Thyroid gland (tissue), 4 donors: ENCODE data around the gene AMZ2. TPM values are rescaled to one million over a fixed set of nuclear protein-coding genes. Genes with fewer than 3 reads are reported as not detected.
"Not testable (repeated sequence)": the region's sequence is repeated elsewhere in the genome, so short reads cannot be mapped to it uniquely, and the experiment has no call there.

Experiments used
- DNase-seq, 2 donors: peaks; one replicate each; pipeline ENCODE4 v3.0.0-alpha.2; 2019
- H3K27ac ChIP-seq, 3 donors: fragments of 200-600 bp; sonication (generic); 1 replicate in 2 of 3; 2 replicates in 1 of 3; pipeline ENCODE4 v1.5.1; 2016 to 2019; ENCODE audit warnings: mild to moderate bottlenecking in 1 of 3, moderate library complexity in 1 of 3
- H3K27me3 ChIP-seq: fragments of 200-600 bp; sonication (generic); one replicate; pipeline ENCODE4 v1.5.1; 2019
- H3K36me3 ChIP-seq, 2 donors: fragments of 200-600 bp; sonication (generic); one replicate each; pipeline ENCODE4 v1.5.1; 2016 to 2019
- H3K4me1 ChIP-seq, 2 donors: fragments of 200-600 bp; sonication (generic); one replicate each; pipeline ENCODE4 v1.5.1; 2017 to 2019
- H3K4me3 ChIP-seq, 3 donors: fragments of 200-600 bp; sonication (generic); replicated peaks in 1 of 3; 1 replicate in 2 of 3; 2 replicates in 1 of 3; pipeline ENCODE4 v1.5.1; 2016; ENCODE audit warnings: mild to moderate bottlenecking in 1 of 3
- H3K9me3 ChIP-seq: fragments of 200-600 bp; sonication (generic); one replicate; pipeline ENCODE4 v1.5.1; 2017
- CTCF ChIP-seq, 6 experiments: fragments of 200-600 bp in 3 of 6; fragments of 450-650 bp in 3 of 6; sonication (generic) in 3 of 6; IDR thresholded peaks; one replicate each; pipeline ENCODE4 v1.5.1; 2016 to 2019; ENCODE audit warnings: antibody characterized with exemption in 6 of 6, mild to moderate bottlenecking in 2 of 6, inconsistent platforms in 1 of 6, moderate library complexity in 1 of 6
- POLR2A ChIP-seq, 2 donors: fragments of 450-650 bp; IDR thresholded peaks; one replicate each; pipeline ENCODE4 v1.6.1; 2017; ENCODE audit warnings: antibody characterized with exemption in 2 of 2, mild to moderate bottlenecking in 2 of 2, moderate library complexity in 1 of 2
- WGBS, 2 donors: methylation state at CpG; one replicate each; pipeline ENCODE4 v1.1.5; 2017; 5-methylcytosine and 5-hydroxymethylcytosine counted together
- intact Hi-C: fragments of 100-400 bp; cut with DNase I; formaldehyde crosslinking; loops from one replicate; pipeline ENCODE4 v1.15.1; 2023
- total RNA-seq, 4 donors: library from RNA; depleted of rRNA; stranded (reverse); fragments of >200 nt; gene quantifications; one replicate each; pipeline ENCODE4 v1.2.3, GENCODE V29; 2016

AMZ2 gene
- total RNA-seq, 4 donors from 2014 or later = 25.0 to 72.1 (median 63.1) TPM

GRCh38 chr17:68255731-68256538, 8.1 kb downstream of the AMZ2 start:
- no peak for DNase-seq
- Histone ChIP-seq H3K4me3 (no peak overlapping the region), H3K27ac (no peak overlapping the region), H3K27me3 (no peaks in the 10 kb centered on the region), H3K4me1 (peaks cover 9 to 11% of the 10 kb centered on the region in 2 donors), H3K36me3 (peaks cover 3 to 6% of the 10 kb centered on the region in 2 donors), H3K9me3 (no peaks in the 10 kb centered on the region)
- TF ChIP-seq CTCF (IDR thresholded peaks at IDR 0.05) = no peak
- TF ChIP-seq POLR2A (IDR thresholded peaks at IDR 0.05) = no peak
- intact Hi-C loops = no loop called here
- 85 to 93% methylated on average over 5 of the region's 5 CpGs for WGBS, 2 donors

DNA sequence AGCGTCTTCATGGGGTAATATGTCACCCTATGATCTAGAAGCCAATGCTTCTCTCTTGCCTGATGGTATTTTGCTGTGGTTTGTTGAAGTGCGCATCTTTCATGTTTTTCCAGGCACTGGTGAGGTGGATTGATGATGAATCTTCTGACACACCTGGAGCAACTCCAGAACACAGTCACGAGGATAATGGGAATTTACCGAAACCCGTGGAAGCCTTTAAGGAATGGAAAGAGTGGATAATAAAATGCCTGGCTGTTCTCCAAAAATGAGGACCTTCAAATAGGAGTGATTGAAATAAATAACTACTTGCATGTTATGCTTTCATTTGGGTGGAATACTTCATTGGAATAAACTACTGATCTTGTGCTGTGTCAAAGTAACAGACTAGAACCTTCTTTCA, 8.9 kb downstream of the AMZ2 start:
- DNase-seq, H3K36me3 ChIP-seq, H3K27ac ChIP-seq, H3K27me3 ChIP-seq, intact Hi-C loops, H3K9me3 ChIP-seq, H3K4me3 ChIP-seq: not testable (repeated sequence)
- peaks cover 9 to 11% of the 10 kb centered on the region in 2 donors for H3K4me1 ChIP-seq
- WGBS, 2 donors = 88 to 94% methylated on average over 5 of the region's 5 CpGs

DNA sequence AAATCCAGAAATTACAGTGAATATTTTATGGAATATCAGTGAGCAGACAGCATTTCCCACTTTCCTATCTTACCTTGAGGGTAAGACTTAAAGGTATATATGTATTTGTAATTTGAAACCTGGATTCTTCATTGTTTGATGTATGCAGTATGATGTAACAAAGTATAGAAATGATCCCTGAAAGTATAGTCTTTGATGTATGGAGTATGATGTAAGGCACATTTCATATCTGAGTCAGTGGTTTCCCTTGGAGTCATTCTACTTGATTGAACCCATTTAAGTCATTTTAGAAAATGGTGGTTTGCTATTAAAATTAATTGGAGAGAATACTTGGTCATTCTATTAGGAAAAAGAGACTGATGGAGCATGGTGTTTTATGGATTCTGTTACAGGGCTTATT, 10.1 kb downstream of the AMZ2 start:
- H3K36me3 ChIP-seq = peaks cover 0 to 6% of the 10 kb centered on the region in 2 donors
- DNase-seq = no peak
- no peak overlapping the region for H3K4me3 ChIP-seq
- TF ChIP-seq POLR2A (IDR thresholded peaks at IDR 0.05) (no peak), CTCF (IDR thresholded peaks at IDR 0.05) (no peak)
- intact Hi-C loops = no loop called here
- H3K9me3 ChIP-seq = no peaks in the 10 kb centered on the region
- H3K27ac ChIP-seq = peak overlapping the region in 1 of 3 donors; percentile 96
- H3K4me1 ChIP-seq = peaks cover 9 to 11% of the 10 kb centered on the region in 2 donors
- H3K27me3 ChIP-seq = no peaks in the 10 kb centered on the region

DNA sequence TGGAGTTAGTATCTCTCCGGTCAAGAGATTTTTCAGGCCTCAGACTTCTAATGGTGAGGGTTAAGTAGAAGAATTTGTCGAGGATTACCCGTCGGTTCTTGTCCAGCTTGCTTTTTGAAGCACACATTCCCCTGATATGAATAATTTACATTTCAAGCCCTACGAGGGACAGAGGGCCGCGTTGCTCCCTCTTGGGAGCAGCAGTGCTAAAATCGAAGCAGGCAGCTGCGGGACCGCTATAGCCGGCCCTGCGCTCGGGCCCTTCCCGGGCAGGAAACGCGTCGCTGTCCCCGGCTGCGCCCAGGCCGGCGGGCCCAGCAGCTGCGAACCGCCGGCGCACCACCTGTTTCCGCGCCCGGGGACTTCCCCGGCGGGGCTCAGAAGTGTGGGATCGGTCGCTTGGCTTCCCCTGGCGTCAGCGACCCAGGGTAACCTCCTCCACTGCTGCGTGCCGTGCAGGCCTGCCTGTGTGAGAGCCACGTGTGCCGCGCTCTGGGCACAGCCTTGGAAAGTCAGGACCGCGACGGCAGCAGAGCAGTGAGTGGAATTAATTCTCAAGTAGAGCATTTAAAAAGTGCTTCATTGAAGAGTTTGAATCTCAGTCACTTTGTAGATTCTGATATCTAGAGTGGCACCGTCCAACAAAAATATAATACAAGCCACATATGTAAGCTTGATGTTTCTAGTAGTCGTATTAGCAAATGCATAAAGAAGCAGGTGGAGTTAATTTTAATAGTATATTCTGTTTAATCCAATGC, 11.2 kb downstream of the AMZ2 start:
- peak in 1 of 2 donors; percentile 62 for TF ChIP-seq POLR2A (IDR thresholded peaks at IDR 0.05)
- intact Hi-C loops, H3K9me3 ChIP-seq, H3K4me3 ChIP-seq, H3K27me3 ChIP-seq, H3K36me3 ChIP-seq: not testable (repeated sequence)
- WGBS, 2 donors = 14 to 24% methylated on average over 11 to 26 of the region's 44 CpGs
- Histone ChIP-seq H3K27ac (peak overlapping the region; percentile 76 to 96 (median 93)), H3K4me1 (peaks cover 9 to 14% of the 10 kb centered on the region in 2 donors)
- DNase-seq = peak; percentile 62 to 85

- peak in 1 of 2 donors; percentile 22 for DNase-seq
- 33 to 34% methylated on average over 3 of the region's 3 CpGs for WGBS, 2 donors
- H3K27me3 ChIP-seq, H3K36me3 ChIP-seq, H3K9me3 ChIP-seq, H3K4me3 ChIP-seq, intact Hi-C loops: not testable (repeated sequence)
- peak in 1 of 6 experiments; percentile 7 for TF ChIP-seq CTCF (IDR thresholded peaks at IDR 0.05)
- peaks cover 9 to 14% of the 10 kb centered on the region in 2 donors for H3K4me1 ChIP-seq
- peak overlapping the region; percentile 76 to 96 (median 93) for H3K27ac ChIP-seq
These were observed 11.8 kb downstream of the AMZ2 start for GRCh38 chr17:68259648-68259951.
